HepG2 (cell line): ENCODE results near the gene SMARCB1. TPM values are rescaled to one million over a fixed set of nuclear protein-coding genes. Genes with fewer than 3 reads are reported as not detected.
A peak's percentile ranks its signal among the peaks of the same experiment; 100 is the strongest.

Experiments used
- ARHGAP35 ChIP-seq: sonication (generic); formaldehyde crosslinking; IDR thresholded peaks from 2 replicates; pipeline ENCODE4 v1.9.0; 2022; ENCODE audit warnings: mild to moderate bottlenecking, inconsistent platforms, moderate library complexity, missing genetic modification reagents, borderline replicate concordance
- CENPX ChIP-seq: sonication (generic); formaldehyde crosslinking; IDR thresholded peaks from 2 replicates; pipeline ENCODE4 v1.9.0; 2021; ENCODE audit warnings: mild to moderate bottlenecking, missing genetic modification reagents, moderate library complexity
- ELF3 ChIP-seq: IDR thresholded peaks from 2 replicates; pipeline ENCODE4 v1.6.1; 2016; ENCODE audit warnings: missing genetic modification reagents, missing compliant biosample characterization
- FOSL2 ChIP-seq: sonication (generic); formaldehyde crosslinking; IDR thresholded peaks from 2 replicates; pipeline ENCODE4 v1.4.0; 2020; ENCODE audit warnings: missing genetic modification reagents
- GATA4 ChIP-seq: sonication (generic); IDR thresholded peaks from 2 replicates; pipeline ENCODE4 v1.6.1; 2016; ENCODE audit warnings: antibody characterized with exemption, low read depth, borderline replicate concordance
- JUNB ChIP-seq: sonication (generic); formaldehyde crosslinking; IDR thresholded peaks from 2 replicates; pipeline ENCODE4 v1.8.0; 2022; ENCODE audit warnings: missing genetic modification reagents, mild to moderate bottlenecking, borderline replicate concordance
- SNRNP70 ChIP-seq: fragments of 200-400 bp; formaldehyde crosslinking; IDR thresholded peaks from 2 replicates; pipeline ENCODE4 v1.6.1; 2017; ENCODE audit warnings: mild to moderate bottlenecking, low read depth, low read length, moderate library complexity
- ZNF274 ChIP-seq: sonication (generic); formaldehyde crosslinking; IDR thresholded peaks from 2 replicates; pipeline ENCODE4 v1.5.1; 2020; ENCODE audit warnings: mild to moderate bottlenecking, missing genetic modification reagents
- ZNF431 ChIP-seq: sonication (generic); formaldehyde crosslinking; IDR thresholded peaks from 2 replicates; pipeline ENCODE4 v1.9.0; 2022; ENCODE audit warnings: missing genetic modification reagents, low read depth, mild to moderate bottlenecking, borderline replicate concordance
- ZNF550 ChIP-seq: sonication (generic); formaldehyde crosslinking; IDR thresholded peaks from 2 replicates; pipeline ENCODE4 v1.4.0; 2020; ENCODE audit warnings: mild to moderate bottlenecking, missing genetic modification reagents, borderline replicate concordance
- polyA plus RNA-seq, 8 experiments: library from polyadenylated mRNA; depleted of rRNA in 3 of 8; stranded (reverse) in 7 of 8; unstranded in 1 of 8; fragments of >200 nt; fragmentation: Illumina TruSeq in 4 of 8; extraction: Trizol in 4 of 8; gene quantifications; 2 replicates each; pipeline versions ENCODE4 v1.2.1 to v1.2.3, GENCODE V29; 2011 to 2016; ENCODE audit warnings: low read depth in 4 of 8, missing spikeins in 1 of 8, mixed read lengths in 1 of 8; ENCODE audit not compliant: insufficient read depth in 1 of 8
- total RNA-seq, 5 experiments: library from RNA; depleted of rRNA; stranded (reverse); fragments of >200 nt; fragmentation: Illumina TruSeq; extraction: Trizol; gene quantifications; 2 replicates each; pipeline ENCODE4 v1.2.3, GENCODE V29; 2016; ENCODE audit warnings: low read depth in 1 of 5
- TF ChIP-seq, protein P1 (sequence below): sonication (generic); formaldehyde crosslinking; IDR thresholded peaks from 2 replicates; pipeline ENCODE4 v1.4.0; 2020; ENCODE audit warnings: missing genetic modification reagents, borderline replicate concordance
- TF ChIP-seq, protein P2 (sequence below): sonication (generic); formaldehyde crosslinking; IDR thresholded peaks from 2 replicates; pipeline ENCODE4 v1.4.0; 2020; ENCODE audit warnings: missing genetic modification reagents
- TF ChIP-seq, protein P3 (sequence below): sonication (generic); formaldehyde crosslinking; IDR thresholded peaks from 2 replicates; pipeline ENCODE4 v1.4.0; 2020; ENCODE audit warnings: mild to moderate bottlenecking, missing genetic modification reagents
- TF ChIP-seq, protein P4 (sequence below): sonication (generic); formaldehyde crosslinking; conservative IDR thresholded peaks from 2 replicates; pipeline ENCODE4 v1.4.0; 2020; ENCODE audit warnings: missing genetic modification reagents

SMARCB1 gene
- total and polyA plus RNA-seq, 2 of the 13 experiments (the other 11 are each of a cell fraction or from before 2014, with no cell fraction given), result 74.0 to 166 TPM

DNA sequence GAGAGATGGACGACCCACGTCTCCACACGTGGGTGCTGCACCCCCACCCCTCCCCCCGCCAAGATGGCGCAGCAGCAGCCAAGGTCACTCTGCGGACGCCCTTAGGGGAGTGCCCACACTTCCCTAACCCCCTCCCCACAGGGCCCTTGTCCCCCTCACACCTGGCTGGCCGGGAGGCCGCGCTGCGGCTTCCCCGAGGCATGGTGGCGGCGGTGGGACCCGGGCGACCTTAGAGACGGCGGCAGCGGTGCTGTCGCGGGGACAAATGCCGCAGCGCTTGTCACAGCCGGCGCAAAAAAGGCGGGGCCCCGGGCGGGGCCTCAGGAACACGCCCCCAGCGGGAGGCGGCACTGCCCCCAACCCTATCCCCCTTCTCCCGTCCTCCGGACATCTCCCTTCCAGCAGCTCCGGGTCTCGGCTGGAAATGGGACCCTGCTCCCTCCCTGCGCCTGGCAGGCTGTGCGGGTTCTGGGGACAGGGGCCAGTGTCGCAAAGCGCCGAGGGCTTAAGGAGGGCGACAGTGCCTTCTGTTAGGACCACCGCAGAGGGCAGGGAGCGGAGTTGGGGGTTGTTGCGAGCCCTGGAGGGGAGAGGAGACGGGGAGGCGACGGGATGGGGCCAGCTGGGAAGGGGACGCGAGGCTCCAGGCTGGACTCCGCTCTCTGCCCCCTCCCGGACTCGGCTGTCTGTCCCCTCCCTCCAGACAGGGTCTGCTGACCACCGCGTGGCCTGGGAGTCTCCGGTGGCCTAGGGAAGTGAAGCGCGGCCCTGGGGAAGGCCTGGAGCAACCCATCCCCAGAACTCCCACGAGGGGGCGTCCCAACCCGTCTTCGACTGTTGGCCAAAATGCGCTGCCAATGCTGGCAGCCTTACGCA, 18.9 kb upstream of the SMARCB1 start, which contains the start of gene CHCHD10 (continued):
- TF ChIP-seq, protein P1, sequence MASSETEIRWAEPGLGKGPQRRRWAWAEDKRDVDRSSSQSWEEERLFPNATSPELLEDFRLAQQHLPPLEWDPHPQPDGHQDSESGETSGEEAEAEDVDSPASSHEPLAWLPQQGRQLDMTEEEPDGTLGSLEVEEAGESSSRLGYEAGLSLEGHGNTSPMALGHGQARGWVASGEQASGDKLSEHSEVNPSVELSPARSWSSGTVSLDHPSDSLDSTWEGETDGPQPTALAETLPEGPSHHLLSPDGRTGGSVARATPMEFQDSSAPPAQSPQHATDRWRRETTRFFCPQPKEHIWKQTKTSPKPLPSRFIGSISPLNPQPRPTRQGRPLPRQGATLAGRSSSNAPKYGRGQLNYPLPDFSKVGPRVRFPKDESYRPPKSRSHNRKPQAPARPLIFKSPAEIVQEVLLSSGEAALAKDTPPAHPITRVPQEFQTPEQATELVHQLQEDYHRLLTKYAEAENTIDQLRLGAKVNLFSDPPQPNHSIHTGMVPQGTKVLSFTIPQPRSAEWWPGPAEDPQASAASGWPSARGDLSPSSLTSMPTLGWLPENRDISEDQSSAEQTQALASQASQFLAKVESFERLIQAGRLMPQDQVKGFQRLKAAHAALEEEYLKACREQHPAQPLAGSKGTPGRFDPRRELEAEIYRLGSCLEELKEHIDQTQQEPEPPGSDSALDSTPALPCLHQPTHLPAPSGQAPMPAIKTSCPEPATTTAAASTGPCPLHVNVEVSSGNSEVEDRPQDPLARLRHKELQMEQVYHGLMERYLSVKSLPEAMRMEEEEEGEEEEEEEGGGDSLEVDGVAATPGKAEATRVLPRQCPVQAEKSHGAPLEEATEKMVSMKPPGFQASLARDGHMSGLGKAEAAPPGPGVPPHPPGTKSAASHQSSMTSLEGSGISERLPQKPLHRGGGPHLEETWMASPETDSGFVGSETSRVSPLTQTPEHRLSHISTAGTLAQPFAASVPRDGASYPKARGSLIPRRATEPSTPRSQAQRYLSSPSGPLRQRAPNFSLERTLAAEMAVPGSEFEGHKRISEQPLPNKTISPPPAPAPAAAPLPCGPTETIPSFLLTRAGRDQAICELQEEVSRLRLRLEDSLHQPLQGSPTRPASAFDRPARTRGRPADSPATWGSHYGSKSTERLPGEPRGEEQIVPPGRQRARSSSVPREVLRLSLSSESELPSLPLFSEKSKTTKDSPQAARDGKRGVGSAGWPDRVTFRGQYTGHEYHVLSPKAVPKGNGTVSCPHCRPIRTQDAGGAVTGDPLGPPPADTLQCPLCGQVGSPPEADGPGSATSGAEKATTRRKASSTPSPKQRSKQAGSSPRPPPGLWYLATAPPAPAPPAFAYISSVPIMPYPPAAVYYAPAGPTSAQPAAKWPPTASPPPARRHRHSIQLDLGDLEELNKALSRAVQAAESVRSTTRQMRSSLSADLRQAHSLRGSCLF, result no peak
- TF ChIP-seq ELF3 (CRISPR knock-in tag) (no peak; the same call in 1 of the 2 replicates), FOSL2 (CRISPR knock-in tag) (no peak; the same call in 1 of the 2 replicates), SNRNP70 (no peak), GATA4 (peak; percentile 58; the same call in 1 of the 2 replicates), ZNF431 (CRISPR knock-in tag) (peak; percentile 91), ZNF550 (no peak), ZNF274 (no peak; the same call in 1 of the 2 replicates), ARHGAP35 (CRISPR knock-in tag) (0 out of 2 replicates have a peak, but pooled peaks have one; percentile 8), JUNB (CRISPR knock-in tag) (no peak), CENPX (no peak)
- TF ChIP-seq, protein P2, sequence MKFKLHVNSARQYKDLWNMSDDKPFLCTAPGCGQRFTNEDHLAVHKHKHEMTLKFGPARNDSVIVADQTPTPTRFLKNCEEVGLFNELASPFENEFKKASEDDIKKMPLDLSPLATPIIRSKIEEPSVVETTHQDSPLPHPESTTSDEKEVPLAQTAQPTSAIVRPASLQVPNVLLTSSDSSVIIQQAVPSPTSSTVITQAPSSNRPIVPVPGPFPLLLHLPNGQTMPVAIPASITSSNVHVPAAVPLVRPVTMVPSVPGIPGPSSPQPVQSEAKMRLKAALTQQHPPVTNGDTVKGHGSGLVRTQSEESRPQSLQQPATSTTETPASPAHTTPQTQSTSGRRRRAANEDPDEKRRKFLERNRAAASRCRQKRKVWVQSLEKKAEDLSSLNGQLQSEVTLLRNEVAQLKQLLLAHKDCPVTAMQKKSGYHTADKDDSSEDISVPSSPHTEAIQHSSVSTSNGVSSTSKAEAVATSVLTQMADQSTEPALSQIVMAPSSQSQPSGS (CRISPR knock-in tag), result no peak; the same call in 1 of the 2 replicates
- TF ChIP-seq, protein P3, sequence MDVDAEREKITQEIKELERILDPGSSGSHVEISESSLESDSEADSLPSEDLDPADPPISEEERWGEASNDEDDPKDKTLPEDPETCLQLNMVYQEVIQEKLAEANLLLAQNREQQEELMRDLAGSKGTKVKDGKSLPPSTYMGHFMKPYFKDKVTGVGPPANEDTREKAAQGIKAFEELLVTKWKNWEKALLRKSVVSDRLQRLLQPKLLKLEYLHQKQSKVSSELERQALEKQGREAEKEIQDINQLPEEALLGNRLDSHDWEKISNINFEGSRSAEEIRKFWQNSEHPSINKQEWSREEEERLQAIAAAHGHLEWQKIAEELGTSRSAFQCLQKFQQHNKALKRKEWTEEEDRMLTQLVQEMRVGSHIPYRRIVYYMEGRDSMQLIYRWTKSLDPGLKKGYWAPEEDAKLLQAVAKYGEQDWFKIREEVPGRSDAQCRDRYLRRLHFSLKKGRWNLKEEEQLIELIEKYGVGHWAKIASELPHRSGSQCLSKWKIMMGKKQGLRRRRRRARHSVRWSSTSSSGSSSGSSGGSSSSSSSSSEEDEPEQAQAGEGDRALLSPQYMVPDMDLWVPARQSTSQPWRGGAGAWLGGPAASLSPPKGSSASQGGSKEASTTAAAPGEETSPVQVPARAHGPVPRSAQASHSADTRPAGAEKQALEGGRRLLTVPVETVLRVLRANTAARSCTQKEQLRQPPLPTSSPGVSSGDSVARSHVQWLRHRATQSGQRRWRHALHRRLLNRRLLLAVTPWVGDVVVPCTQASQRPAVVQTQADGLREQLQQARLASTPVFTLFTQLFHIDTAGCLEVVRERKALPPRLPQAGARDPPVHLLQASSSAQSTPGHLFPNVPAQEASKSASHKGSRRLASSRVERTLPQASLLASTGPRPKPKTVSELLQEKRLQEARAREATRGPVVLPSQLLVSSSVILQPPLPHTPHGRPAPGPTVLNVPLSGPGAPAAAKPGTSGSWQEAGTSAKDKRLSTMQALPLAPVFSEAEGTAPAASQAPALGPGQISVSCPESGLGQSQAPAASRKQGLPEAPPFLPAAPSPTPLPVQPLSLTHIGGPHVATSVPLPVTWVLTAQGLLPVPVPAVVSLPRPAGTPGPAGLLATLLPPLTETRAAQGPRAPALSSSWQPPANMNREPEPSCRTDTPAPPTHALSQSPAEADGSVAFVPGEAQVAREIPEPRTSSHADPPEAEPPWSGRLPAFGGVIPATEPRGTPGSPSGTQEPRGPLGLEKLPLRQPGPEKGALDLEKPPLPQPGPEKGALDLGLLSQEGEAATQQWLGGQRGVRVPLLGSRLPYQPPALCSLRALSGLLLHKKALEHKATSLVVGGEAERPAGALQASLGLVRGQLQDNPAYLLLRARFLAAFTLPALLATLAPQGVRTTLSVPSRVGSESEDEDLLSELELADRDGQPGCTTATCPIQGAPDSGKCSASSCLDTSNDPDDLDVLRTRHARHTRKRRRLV, result 0 out of 2 replicates have a peak, but pooled peaks have one; percentile 37
- TF ChIP-seq, protein P4, sequence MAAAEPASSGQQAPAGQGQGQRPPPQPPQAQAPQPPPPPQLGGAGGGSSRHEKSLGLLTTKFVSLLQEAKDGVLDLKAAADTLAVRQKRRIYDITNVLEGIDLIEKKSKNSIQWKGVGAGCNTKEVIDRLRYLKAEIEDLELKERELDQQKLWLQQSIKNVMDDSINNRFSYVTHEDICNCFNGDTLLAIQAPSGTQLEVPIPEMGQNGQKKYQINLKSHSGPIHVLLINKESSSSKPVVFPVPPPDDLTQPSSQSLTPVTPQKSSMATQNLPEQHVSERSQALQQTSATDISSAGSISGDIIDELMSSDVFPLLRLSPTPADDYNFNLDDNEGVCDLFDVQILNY (CRISPR knock-in tag), result 0 out of 2 replicates have a peak, but pooled peaks have one; percentile 3
